Measurements from ENCODE around the gene TNFAIP1.

Gene TNFAIP1

GRCh38 chr17:28345419-28346198 lies 10.0 kb downstream of the TNFAIP1 start:
- peaks cover 27% of the 10 kb centered on the region for H3K36me3 ChIP-seq (ENCODE audit: insufficient read depth, low read length)

GRCh38 chr17:28346199-28346580 lies 10.6 kb downstream of the TNFAIP1 start:
- H3K36me3 ChIP-seq (ENCODE audit: insufficient read depth, low read length), result peaks cover 32% of the 10 kb centered on the region
- H3K9ac ChIP-seq (ENCODE audit: low read depth, low read length), result no peak overlapping the region
- no peaks in the 10 kb centered on the region for H3K9me3 ChIP-seq (ENCODE audit: control insufficient read depth, insufficient read depth, low read length)
- peaks cover 19% of the 10 kb centered on the region; the same call in 1 of the 2 replicates for H3K4me1 ChIP-seq (ENCODE audit: insufficient read depth, low read length)

More at GRCh38 chr17:28345419-28346198, 10.0 kb downstream of the TNFAIP1 start:
- H3K9me3 ChIP-seq (ENCODE audit: control insufficient read depth, insufficient read depth, low read length), result no peaks in the 10 kb centered on the region
- H3K9ac ChIP-seq (ENCODE audit: low read depth, low read length), result no peak overlapping the region
- H3K4me1 ChIP-seq (ENCODE audit: insufficient read depth, low read length), result peaks cover 19% of the 10 kb centered on the region; the same call in 1 of the 2 replicates

DNA sequence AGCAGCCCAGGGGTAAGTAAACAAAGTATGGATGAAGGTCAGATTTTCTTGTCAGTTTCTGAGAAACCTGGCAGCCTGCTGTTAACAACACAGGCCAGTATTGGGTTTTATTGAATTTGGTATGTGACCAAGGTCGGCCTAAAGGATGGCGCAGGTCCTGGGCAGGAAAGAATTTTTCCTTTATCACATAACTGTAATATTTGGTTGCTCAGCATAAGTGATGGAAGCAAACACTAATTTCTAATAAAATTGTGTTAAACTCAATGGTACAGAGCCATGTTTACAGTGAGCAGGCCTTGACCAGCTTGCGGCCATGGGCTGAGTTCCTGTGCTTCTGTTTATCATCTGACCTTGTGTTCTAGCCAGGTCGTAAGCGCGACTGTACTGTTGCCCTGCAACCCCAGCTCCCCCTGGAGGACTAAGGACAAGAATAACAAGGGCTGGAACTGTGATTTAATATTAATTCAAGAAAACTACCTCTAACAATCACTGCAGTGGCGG lies 11.2 kb downstream of the TNFAIP1 start:
- H3K9ac ChIP-seq (ENCODE audit: low read depth, low read length), result no peak overlapping the region
- peaks cover 35% of the 10 kb centered on the region for H3K36me3 ChIP-seq (ENCODE audit: insufficient read depth, low read length)
- peaks cover 19% of the 10 kb centered on the region; the same call in 1 of the 2 replicates for H3K4me1 ChIP-seq (ENCODE audit: insufficient read depth, low read length)
- H3K9me3 ChIP-seq (ENCODE audit: control insufficient read depth, insufficient read depth, low read length), result no peaks in the 10 kb centered on the region

- H3K9ac ChIP-seq (ENCODE audit: low read depth, low read length), result no peak overlapping the region
- peaks cover 19% of the 10 kb centered on the region; the same call in 1 of the 2 replicates for H3K4me1 ChIP-seq (ENCODE audit: insufficient read depth, low read length)
- H3K9me3 ChIP-seq (ENCODE audit: control insufficient read depth, insufficient read depth, low read length), result no peaks in the 10 kb centered on the region
- H3K36me3 ChIP-seq (ENCODE audit: insufficient read depth, low read length), result peaks cover 36% of the 10 kb centered on the region
These were observed 11.8 kb downstream of the TNFAIP1 start for GRCh38 chr17:28347261-28347891.

GRCh38 chr17:28348979-28349378 lies 13.4 kb downstream of the TNFAIP1 start:
- Histone ChIP-seq H3K9ac (ENCODE audit: low read depth, low read length) (no peak overlapping the region), H3K9me3 (ENCODE audit: control insufficient read depth, insufficient read depth, low read length) (no peaks in the 10 kb centered on the region), H3K36me3 (ENCODE audit: insufficient read depth, low read length) (peaks cover 44% of the 10 kb centered on the region)

DNA sequence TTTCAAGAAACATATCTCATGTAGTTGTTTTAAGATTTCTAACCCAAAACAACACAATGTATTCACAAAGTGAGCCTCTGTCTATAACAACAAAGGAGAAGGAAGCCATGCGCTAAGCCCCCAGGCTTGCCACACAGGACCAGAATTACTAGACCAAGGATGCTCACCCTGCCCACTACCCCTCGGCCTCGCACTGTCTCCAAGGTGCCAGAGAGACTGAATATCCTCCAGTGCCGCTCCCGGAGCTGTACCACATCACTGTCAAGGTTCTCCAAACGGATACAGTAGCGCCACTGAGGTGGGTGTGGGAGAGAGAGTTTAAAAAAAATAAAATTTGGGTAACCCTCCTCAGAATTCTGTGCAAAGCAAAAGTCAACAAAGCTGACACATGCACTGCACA lies 14.7 kb downstream of the TNFAIP1 start:
- H3K9me3 ChIP-seq (ENCODE audit: control insufficient read depth, insufficient read depth, low read length), result no peaks in the 10 kb centered on the region
- H3K4me1 ChIP-seq (ENCODE audit: insufficient read depth, low read length), result peaks cover 19% of the 10 kb centered on the region; the same call in 1 of the 2 replicates
- peaks cover 38% of the 10 kb centered on the region for H3K36me3 ChIP-seq (ENCODE audit: insufficient read depth, low read length)
- no peak overlapping the region for H3K9ac ChIP-seq (ENCODE audit: low read depth, low read length)

More at GRCh38 chr17:28348979-28349378, 13.4 kb downstream of the TNFAIP1 start:
- H3K4me1 ChIP-seq (ENCODE audit: insufficient read depth, low read length), result peaks cover 19% of the 10 kb centered on the region; the same call in 1 of the 2 replicates

DNA sequence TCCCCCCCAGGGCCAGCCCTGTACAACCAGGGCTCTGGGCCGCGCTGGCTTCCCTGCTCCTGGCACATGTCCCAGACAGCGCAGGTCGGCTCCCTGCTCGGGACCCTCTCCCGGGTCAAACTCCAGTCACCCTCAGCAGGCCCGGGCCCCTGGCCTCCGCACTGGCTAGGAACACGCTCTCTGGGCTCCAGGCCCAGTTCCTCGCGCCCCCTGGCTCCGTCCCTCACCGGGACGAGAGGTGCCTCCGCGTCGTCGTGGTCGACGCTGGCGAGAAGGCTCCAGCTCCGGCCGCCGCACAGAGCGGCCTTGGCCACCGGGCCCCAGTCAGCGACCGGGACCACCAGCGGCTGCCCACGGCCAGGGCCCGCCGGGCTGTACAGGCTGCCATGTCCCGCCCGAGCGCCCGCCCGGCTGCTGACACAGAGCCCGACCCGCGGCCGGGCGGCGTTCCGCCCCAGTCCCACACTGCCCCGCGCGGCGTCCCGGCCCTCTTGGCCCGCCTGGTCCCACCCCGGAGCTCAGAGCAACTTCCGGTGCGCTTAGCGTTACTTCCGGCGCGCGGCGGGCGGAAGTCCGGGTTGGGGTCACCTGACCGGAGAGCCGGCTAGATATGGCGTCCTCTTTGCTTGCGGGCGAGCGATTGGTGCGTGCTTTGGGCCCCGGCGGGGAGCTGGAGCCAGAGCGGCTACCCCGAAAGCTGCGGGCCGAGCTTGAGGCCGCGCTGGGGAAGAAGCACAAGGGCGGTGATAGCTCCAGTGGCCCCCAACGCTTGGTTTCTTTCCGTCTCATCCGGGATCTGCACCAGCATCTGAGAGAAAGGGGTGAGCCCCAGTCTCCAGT lies 21.7 kb downstream of the TNFAIP1 start, which contains the start of gene POLDIP2:
POLDIP2 (minus strand) TSS at position 467 of the 840 bp plus-strand sequence; CDS start at position 388, 79 bp downstream.
- peak within 1 kb of the TSS; percentile 98 for H3K9ac ChIP-seq (ENCODE audit: low read depth, low read length)
- peaks cover 14% of the 10 kb centered on the region for H3K36me3 ChIP-seq (ENCODE audit: insufficient read depth, low read length)
- no peaks in the 10 kb centered on the region for H3K9me3 ChIP-seq (ENCODE audit: control insufficient read depth, insufficient read depth, low read length)
- H3K4me1 ChIP-seq (ENCODE audit: insufficient read depth, low read length), result peaks cover 12% of the 10 kb centered on the region

GRCh38 chr17:28357901-28358197 lies 22.3 kb downstream of the TNFAIP1 start:
- Histone ChIP-seq H3K4me1 (ENCODE audit: insufficient read depth, low read length) (peaks cover 12% of the 10 kb centered on the region), H3K9ac (ENCODE audit: low read depth, low read length) (peak overlapping the region; percentile 98), H3K36me3 (ENCODE audit: insufficient read depth, low read length) (peaks cover 11% of the 10 kb centered on the region), H3K9me3 (ENCODE audit: control insufficient read depth, insufficient read depth, low read length) (no peaks in the 10 kb centered on the region)

GRCh38 chr17:28363186-28363585 lies 27.6 kb downstream of the TNFAIP1 start:
- Histone ChIP-seq H3K4me1 (ENCODE audit: insufficient read depth, low read length) (peaks cover 4% of the 10 kb centered on the region), H3K9me3 (ENCODE audit: control insufficient read depth, insufficient read depth, low read length) (no peaks in the 10 kb centered on the region), H3K36me3 (ENCODE audit: insufficient read depth, low read length) (peaks cover 5% of the 10 kb centered on the region; the same call in 1 of the 2 replicates)

GRCh38 chr17:28363776-28364650 lies 28.5 kb downstream of the TNFAIP1 start:
- Histone ChIP-seq H3K9me3 (ENCODE audit: control insufficient read depth, insufficient read depth, low read length) (no peaks in the 10 kb centered on the region), H3K36me3 (ENCODE audit: insufficient read depth, low read length) (peaks cover 5% of the 10 kb centered on the region; the same call in 1 of the 2 replicates), H3K9ac (ENCODE audit: low read depth, low read length) (no peak overlapping the region), H3K4me1 (ENCODE audit: insufficient read depth, low read length) (no peaks in the 10 kb centered on the region)

More at GRCh38 chr17:28363186-28363585, 27.6 kb downstream of the TNFAIP1 start:
- no peak overlapping the region for H3K9ac ChIP-seq (ENCODE audit: low read depth, low read length)

DNA sequence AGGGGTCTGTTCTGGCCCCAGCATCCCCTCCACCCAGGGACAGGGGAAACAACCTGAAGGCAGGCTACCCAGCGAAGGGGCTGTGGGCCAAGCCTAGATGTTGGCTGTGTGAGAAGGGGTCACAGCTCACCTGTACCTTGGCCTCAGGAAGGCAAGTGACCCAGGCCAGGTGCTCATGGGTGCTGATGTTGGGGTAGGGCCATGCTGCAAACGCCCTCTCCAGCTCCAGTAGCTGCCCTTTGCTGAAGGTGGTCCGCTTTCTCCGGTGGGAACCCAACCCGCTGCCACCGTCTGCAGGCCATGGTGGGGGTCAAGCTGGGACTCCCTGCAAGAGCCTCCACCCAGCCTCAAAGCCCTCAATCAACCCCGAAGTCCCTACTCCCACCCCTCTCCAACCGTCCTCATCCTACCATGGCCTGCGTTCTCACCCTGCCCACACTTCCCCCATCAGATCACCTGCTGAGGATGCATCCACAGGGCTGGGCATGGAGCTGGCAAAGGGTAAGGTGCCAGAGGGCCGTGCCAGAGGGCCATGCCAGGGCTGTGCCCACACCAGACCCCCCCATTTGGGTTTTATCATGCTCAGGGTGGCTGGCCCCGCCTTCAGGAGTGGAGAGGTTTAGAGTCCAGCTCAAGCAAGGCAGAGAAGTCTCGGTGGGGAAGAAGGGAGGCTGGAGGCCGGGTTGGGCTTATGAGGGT lies 29.3 kb downstream of the TNFAIP1 start, which contains the start of gene SEBOX:
SEBOX (minus strand) TSS at position 535 of the 699 bp plus-strand sequence; CDS start at position 487, 48 bp downstream.
- no peaks in the 10 kb centered on the region for H3K9me3 ChIP-seq (ENCODE audit: control insufficient read depth, insufficient read depth, low read length)

DNA sequence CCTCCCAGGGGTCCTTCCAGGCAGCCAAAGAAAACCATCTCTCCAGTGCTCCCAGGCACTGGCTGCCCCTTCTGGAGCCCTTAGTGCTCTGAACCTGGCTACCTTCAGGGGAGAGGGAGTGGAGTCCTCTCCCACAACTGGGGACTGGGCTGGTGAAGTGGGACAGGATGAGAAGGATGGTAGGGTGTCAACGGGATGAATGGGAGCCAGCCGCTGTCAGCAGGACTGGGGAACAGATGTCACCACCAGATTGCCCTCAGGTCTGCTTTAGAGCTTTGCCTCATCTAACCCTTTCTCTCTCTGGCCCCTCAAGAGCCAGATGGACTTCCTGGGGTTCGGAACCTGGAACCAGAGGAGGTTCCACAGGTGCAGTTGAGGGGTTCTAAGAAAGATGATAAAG lies 29.9 kb downstream of the TNFAIP1 start:
- H3K36me3 ChIP-seq (ENCODE audit: insufficient read depth, low read length), result no peaks in the 10 kb centered on the region; the same call in 1 of the 2 replicates

More for the DNA sequence above, 29.3 kb downstream of the TNFAIP1 start, which contains the start of gene SEBOX:
- peaks cover under 1% of the 10 kb centered on the region; the same call in 1 of the 2 replicates for H3K4me1 ChIP-seq (ENCODE audit: insufficient read depth, low read length)
- no peak within 1 kb of the TSS for H3K9ac ChIP-seq (ENCODE audit: low read depth, low read length)
- H3K36me3 ChIP-seq (ENCODE audit: insufficient read depth, low read length), result no peaks in the 10 kb centered on the region; the same call in 1 of the 2 replicates

More for the DNA sequence above, 29.9 kb downstream of the TNFAIP1 start:
- H3K4me1 ChIP-seq (ENCODE audit: insufficient read depth, low read length), result peaks cover 7% of the 10 kb centered on the region
- H3K9ac ChIP-seq (ENCODE audit: low read depth, low read length), result no peak overlapping the region
- H3K9me3 ChIP-seq (ENCODE audit: control insufficient read depth, insufficient read depth, low read length), result no peaks in the 10 kb centered on the region

Measured in ES-I3 (cell line).